Ovary (tissue), 3 donors: ENCODE measurements around the gene TPM1.

Source experiments
- CTCF ChIP-seq, 3 donors: fragments of 450-650 bp in 2 of 3; fragments of 200-600 bp in 1 of 3; IDR thresholded peaks; one replicate each; pipeline versions ENCODE4 v1.5.1 to v1.8.0; 2016 to 2022; ENCODE audit warnings: antibody characterized with exemption in 3 of 3, mild to moderate bottlenecking in 1 of 3
- EP300 ChIP-seq: sonication (generic); formaldehyde crosslinking; IDR thresholded peaks from one replicate; pipeline ENCODE4 v1.6.1; 2017; ENCODE audit warnings: antibody characterized with exemption
- POLR2A ChIP-seq: fragments of 450-650 bp; IDR thresholded peaks from one replicate; pipeline ENCODE4 v1.6.1; 2017; ENCODE audit warnings: antibody characterized with exemption, mild to moderate bottlenecking, moderate library complexity
- donor health status: DM: no; HTN: no; CAD: no.

DNA sequence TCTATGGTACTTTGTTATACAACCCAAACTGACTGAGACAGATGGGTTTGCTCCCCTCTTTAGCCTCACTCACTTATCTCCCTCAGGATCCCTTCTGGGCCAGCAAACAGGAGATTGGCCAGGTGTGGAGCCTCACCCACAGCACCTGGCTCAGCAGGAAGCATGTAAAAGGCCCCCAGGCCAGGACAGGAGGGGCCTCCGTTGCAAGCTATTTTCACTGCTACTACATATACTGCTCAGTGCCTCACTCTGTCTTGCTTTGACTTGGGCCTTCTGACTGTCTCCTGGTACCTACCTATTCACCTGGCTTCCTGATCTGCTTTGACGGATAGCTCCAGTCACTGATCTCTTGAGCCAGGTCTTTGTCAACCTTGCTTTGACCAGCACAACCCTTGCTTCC is 20.4 kb upstream of the TPM1 start:
- no peak for TF ChIP-seq CTCF (IDR thresholded peaks at IDR 0.05)
- TF ChIP-seq POLR2A = no peak
- TF ChIP-seq EP300 = no peak
